Mesendoderm (in vitro differentiated cells): Measurements from ENCODE around the gene SPG7.

ENCODE experiments used
- DNase-seq: peaks from one replicate; pipeline ENCODE4 v3.0.0; 2013
- H2AK5ac ChIP-seq: 2 replicates; pipeline ENCODE4 v1.6.1; 2013; ENCODE audit warnings: low read length, inconsistent platforms
- H2BK120ac ChIP-seq: 2 replicates; pipeline ENCODE4 v1.6.1; 2013; ENCODE audit warnings: low read depth, mild to moderate bottlenecking, low read length, moderate library complexity, mixed read lengths
- H2BK15ac ChIP-seq: replicated peaks from 2 replicates; pipeline ENCODE4 v1.6.1; 2013; ENCODE audit warnings: low read depth, mild to moderate bottlenecking, moderate library complexity
- H2BK5ac ChIP-seq: 2 replicates; pipeline ENCODE4 v1.6.1; 2013; ENCODE audit warnings: low read length, inconsistent platforms
- H3K18ac ChIP-seq: 2 replicates; pipeline ENCODE4 v1.6.1; 2013; ENCODE audit warnings: mild to moderate bottlenecking, low read length, mixed read lengths
- H3K23ac ChIP-seq: one replicate; pipeline ENCODE4 v1.6.1; 2013; ENCODE audit warnings: low read length
- H3K27ac ChIP-seq: 2 replicates; pipeline ENCODE4 v1.5.1; 2013; ENCODE audit warnings: low read depth, mild to moderate bottlenecking, inconsistent platforms, low read length, moderate library complexity
- H3K27me3 ChIP-seq: 2 replicates; pipeline ENCODE4 v1.6.1; 2013; ENCODE audit warnings: low read length, control low read depth, mild to moderate bottlenecking, inconsistent platforms; ENCODE audit not compliant: insufficient read depth, poor library complexity
- H3K36me3 ChIP-seq: 2 replicates; pipeline ENCODE4 v1.6.1; 2013; ENCODE audit warnings: low read length, inconsistent platforms; ENCODE audit not compliant: control insufficient read depth, insufficient read depth
- H3K4ac ChIP-seq: one replicate; pipeline ENCODE4 v1.6.1; 2013; ENCODE audit warnings: low read depth, mild to moderate bottlenecking, low read length, moderate library complexity
- H3K4me1 ChIP-seq: 2 replicates; pipeline ENCODE4 v1.6.1; 2013; ENCODE audit warnings: low read depth, low read length, inconsistent platforms; ENCODE audit not compliant: control insufficient read depth
- H3K4me2 ChIP-seq: 2 replicates; pipeline ENCODE4 v1.6.1; 2013; ENCODE audit warnings: low read length
- H3K4me3 ChIP-seq: 2 replicates; pipeline ENCODE4 v1.5.1; 2013; ENCODE audit warnings: mild to moderate bottlenecking, low read length
- H3K56ac ChIP-seq: one replicate; pipeline ENCODE4 v1.6.1; 2013; ENCODE audit warnings: low read length
- H3K79me1 ChIP-seq: 2 replicates; pipeline ENCODE4 v1.6.1; 2013; ENCODE audit warnings: low read length, inconsistent platforms
- H3K79me2 ChIP-seq: 2 replicates; pipeline ENCODE4 v1.6.1; 2013; ENCODE audit warnings: mild to moderate bottlenecking, low read length; ENCODE audit not compliant: control insufficient read depth, insufficient read depth
- H3K9ac ChIP-seq: 2 replicates; pipeline ENCODE4 v1.6.1; 2013; ENCODE audit warnings: low read length, inconsistent platforms
- H4K5ac ChIP-seq: one replicate; pipeline ENCODE4 v1.6.1; 2013; ENCODE audit warnings: low read length
- H4K8ac ChIP-seq: one replicate; pipeline ENCODE4 v1.6.1; 2013; ENCODE audit warnings: low read depth, mild to moderate bottlenecking, control low read depth, low read length, moderate library complexity
- WGBS: extraction: QIAGEN DNeasy Blood & Tissue Kit; methylation state at CpG from one replicate; pipeline ENCODE4 v1.1.7; 2013; ENCODE audit warnings: low lambda C conversion rate, missing lambda C conversion rate; ENCODE audit not compliant: insufficient coverage; ENCODE audit errors: extremely low coverage; 5-methylcytosine and 5-hydroxymethylcytosine counted together

The SPG7 gene

DNA sequence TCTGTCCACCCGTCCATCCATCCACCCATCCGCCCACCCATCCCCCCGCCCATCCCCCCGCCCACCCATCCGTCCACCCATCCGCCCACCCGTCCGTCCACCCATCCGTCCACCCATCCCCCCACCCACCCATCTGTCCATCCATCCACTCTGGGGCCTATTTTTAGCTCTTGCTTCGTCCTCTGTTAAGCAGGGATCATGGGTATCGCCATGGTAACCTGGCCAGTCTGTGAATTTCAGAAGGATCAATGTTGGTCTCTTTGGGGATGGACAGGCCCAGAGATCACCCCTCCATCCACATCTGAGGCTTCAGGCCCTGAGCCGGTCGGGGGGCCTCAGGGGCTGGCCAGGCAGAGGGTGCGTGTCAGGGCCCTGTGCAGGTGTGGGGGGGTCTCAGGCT lies 90.0 kb downstream of the SPG7 start:
- no peak overlapping the region for H3K4ac ChIP-seq
- peaks cover 3% of the 10 kb centered on the region for H3K4me1 ChIP-seq
- H3K27me3 ChIP-seq = no peaks in the 10 kb centered on the region
- no peak overlapping the region for H2BK120ac ChIP-seq
- H3K79me2 ChIP-seq = no peaks in the 10 kb centered on the region
- H4K8ac ChIP-seq = no peak overlapping the region
- H3K56ac ChIP-seq = no peak overlapping the region
- no peak overlapping the region for H3K23ac ChIP-seq
- no peak overlapping the region for H2AK5ac ChIP-seq
- H3K9ac ChIP-seq = no peak overlapping the region
- H3K36me3 ChIP-seq = no peaks in the 10 kb centered on the region
- H3K4me2 ChIP-seq = no peak overlapping the region
- H3K79me1 ChIP-seq = no peaks in the 10 kb centered on the region
- no peak overlapping the region for H3K4me3 ChIP-seq
- no peak overlapping the region for H2BK5ac ChIP-seq
- DNase-seq = peak; percentile 60
- no peak overlapping the region for H2BK15ac ChIP-seq
- H4K5ac ChIP-seq = no peak overlapping the region
- H3K27ac ChIP-seq = no peak overlapping the region
- no CpG with 5 or more reads among the region's 14 CpGs for WGBS
- H3K18ac ChIP-seq = no peak overlapping the region

DNA sequence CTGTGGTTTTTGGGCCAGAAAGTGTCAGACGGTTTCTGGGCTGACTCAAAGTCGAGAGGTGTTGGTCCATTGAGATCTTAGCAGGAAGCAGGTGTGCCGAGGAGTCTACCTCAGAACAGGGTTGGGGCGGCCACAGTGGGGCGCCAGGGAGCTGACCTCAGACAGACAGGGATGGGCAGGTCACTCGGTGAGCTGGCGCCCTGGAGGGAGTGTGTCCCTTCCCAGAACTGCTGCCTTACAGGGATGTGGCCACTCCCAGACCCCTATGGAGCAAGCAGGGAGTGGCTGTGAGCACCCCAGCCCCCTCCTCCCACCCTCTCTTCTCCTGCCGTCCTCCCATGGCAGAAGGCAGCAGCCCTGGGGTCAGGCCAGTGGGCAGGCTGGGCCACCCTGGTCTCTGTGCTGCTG lies 91.3 kb downstream of the SPG7 start:
- Histone ChIP-seq H2BK15ac (no peak overlapping the region), H2BK120ac (no peak overlapping the region), H3K27me3 (no peaks in the 10 kb centered on the region), H3K4me2 (no peak overlapping the region), H4K5ac (no peak overlapping the region), H3K9ac (no peak overlapping the region), H2BK5ac (no peak overlapping the region), H3K27ac (no peak overlapping the region), H3K79me1 (no peaks in the 10 kb centered on the region), H3K56ac (no peak overlapping the region), H2AK5ac (no peak overlapping the region), H4K8ac (no peak overlapping the region), H3K4me1 (peaks cover 3% of the 10 kb centered on the region), H3K23ac (no peak overlapping the region), H3K4me3 (no peak overlapping the region), H3K36me3 (no peaks in the 10 kb centered on the region), H3K4ac (no peak overlapping the region), H3K79me2 (no peaks in the 10 kb centered on the region), H3K18ac (no peak overlapping the region)
- no CpG with 5 or more reads among the region's 8 CpGs for WGBS
- peak; percentile 79 for DNase-seq

DNA sequence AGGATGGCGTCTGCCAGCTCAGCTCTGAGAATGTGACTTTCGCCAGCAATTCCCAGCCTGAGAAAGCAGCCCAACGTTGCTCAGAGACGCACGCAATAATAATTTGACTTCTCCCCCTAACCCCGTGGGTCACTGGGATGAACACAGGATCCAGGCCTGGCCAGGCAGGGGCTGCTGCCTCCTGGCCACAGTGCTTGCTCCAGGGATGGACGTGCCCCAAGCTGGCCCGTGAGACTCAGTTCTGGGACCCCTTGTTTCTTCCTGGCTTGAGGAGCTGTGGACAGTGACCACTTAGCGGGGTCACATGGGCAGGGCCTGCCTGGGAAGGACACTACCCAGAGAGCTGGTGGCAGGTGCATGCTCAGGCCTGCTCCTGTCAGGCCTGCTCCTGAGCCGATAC lies 91.7 kb downstream of the SPG7 start:
- no peaks in the 10 kb centered on the region for H3K27me3 ChIP-seq
- no peak overlapping the region for H3K9ac ChIP-seq
- WGBS = no CpG with 5 or more reads among the region's 10 CpGs
- H3K36me3 ChIP-seq = no peaks in the 10 kb centered on the region
- no peak overlapping the region for H2BK15ac ChIP-seq
- no peak overlapping the region for H3K23ac ChIP-seq
- H4K5ac ChIP-seq = no peak overlapping the region
- no peak overlapping the region for H3K18ac ChIP-seq
- H2BK120ac ChIP-seq = no peak overlapping the region
- H3K79me1 ChIP-seq = no peaks in the 10 kb centered on the region
- H3K4me1 ChIP-seq = peaks cover 3% of the 10 kb centered on the region
- no peak overlapping the region for H3K27ac ChIP-seq
- H2BK5ac ChIP-seq = no peak overlapping the region
- no peak overlapping the region for H2AK5ac ChIP-seq
- no peak for DNase-seq
- no peaks in the 10 kb centered on the region for H3K79me2 ChIP-seq
- H3K56ac ChIP-seq = no peak overlapping the region
- H3K4me3 ChIP-seq = no peak overlapping the region
- no peak overlapping the region for H4K8ac ChIP-seq
- no peak overlapping the region for H3K4me2 ChIP-seq
- H3K4ac ChIP-seq = no peak overlapping the region

DNA sequence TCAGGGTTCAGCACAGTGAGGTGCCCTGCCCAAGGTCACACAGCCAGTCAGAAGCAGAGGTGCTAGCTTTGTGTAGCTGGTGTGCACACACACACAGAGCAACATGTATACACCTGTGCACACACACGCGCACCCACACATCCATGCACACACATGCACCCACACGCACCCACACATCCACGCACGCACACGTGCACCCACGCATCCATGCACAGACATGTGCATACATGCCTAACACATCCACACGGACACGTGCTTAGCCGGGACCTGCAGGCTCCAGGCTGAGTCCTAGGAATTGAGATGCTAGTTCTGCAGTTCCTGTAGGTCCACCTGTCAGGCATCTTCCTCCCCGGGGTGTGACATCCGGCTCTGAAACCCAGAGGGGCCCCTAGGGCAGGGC lies 92.2 kb downstream of the SPG7 start:
- peaks cover 3% of the 10 kb centered on the region for H3K4me1 ChIP-seq
- H4K5ac ChIP-seq = no peak overlapping the region
- H2AK5ac ChIP-seq = no peak overlapping the region
- H3K4me2 ChIP-seq = no peak overlapping the region
- no peak overlapping the region for H3K56ac ChIP-seq
- no CpG with 5 or more reads among the region's 12 CpGs for WGBS
- H4K8ac ChIP-seq = no peak overlapping the region
- H3K9ac ChIP-seq = no peak overlapping the region
- no peak overlapping the region for H3K23ac ChIP-seq
- H3K79me2 ChIP-seq = no peaks in the 10 kb centered on the region
- H3K4me3 ChIP-seq = no peak overlapping the region
- H2BK15ac ChIP-seq = no peak overlapping the region
- no peak overlapping the region for H2BK120ac ChIP-seq
- H3K27me3 ChIP-seq = no peaks in the 10 kb centered on the region
- H3K4ac ChIP-seq = no peak overlapping the region
- H3K79me1 ChIP-seq = no peaks in the 10 kb centered on the region
- no peak for DNase-seq
- no peak overlapping the region for H3K18ac ChIP-seq
- H3K27ac ChIP-seq = no peak overlapping the region
- H3K36me3 ChIP-seq = no peaks in the 10 kb centered on the region
- H2BK5ac ChIP-seq = no peak overlapping the region

DNA sequence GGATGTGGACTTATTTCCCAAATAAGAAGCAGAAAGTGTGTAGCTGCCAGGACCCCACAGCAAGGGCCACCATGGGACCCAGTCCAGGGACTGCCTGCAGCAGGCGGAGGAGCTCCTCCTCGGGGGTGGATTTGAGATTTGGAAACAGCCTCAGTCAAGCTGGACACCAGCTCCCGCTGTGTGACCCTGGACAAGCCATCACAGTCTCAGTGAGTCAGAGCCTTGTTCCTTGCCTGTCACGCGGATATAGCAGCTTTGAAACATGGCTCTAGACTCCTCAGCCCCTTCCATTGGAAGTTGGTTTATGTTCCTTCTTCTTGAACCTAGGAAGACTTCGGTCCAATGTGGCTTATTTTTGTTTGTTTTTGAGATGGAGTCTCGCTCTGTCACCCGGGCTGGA lies 92.8 kb downstream of the SPG7 start:
- H3K23ac ChIP-seq = no peak overlapping the region
- no peak for DNase-seq
- no peak overlapping the region for H2AK5ac ChIP-seq
- no peak overlapping the region for H3K56ac ChIP-seq
- H3K27ac ChIP-seq = no peak overlapping the region
- no peak overlapping the region for H2BK15ac ChIP-seq
- no peaks in the 10 kb centered on the region for H3K79me2 ChIP-seq
- no peak overlapping the region for H3K4me2 ChIP-seq
- peaks cover 3% of the 10 kb centered on the region for H3K4me1 ChIP-seq
- no peak overlapping the region for H2BK120ac ChIP-seq
- H4K5ac ChIP-seq = no peak overlapping the region
- H3K36me3 ChIP-seq = no peaks in the 10 kb centered on the region
- no peaks in the 10 kb centered on the region for H3K27me3 ChIP-seq
- H3K79me1 ChIP-seq = no peaks in the 10 kb centered on the region
- H2BK5ac ChIP-seq = no peak overlapping the region
- no peak overlapping the region for H3K9ac ChIP-seq
- H3K18ac ChIP-seq = no peak overlapping the region
- no peak overlapping the region for H3K4ac ChIP-seq
- WGBS = no CpG with 5 or more reads among the region's 8 CpGs
- H4K8ac ChIP-seq = no peak overlapping the region
- H3K4me3 ChIP-seq = no peak overlapping the region

DNA sequence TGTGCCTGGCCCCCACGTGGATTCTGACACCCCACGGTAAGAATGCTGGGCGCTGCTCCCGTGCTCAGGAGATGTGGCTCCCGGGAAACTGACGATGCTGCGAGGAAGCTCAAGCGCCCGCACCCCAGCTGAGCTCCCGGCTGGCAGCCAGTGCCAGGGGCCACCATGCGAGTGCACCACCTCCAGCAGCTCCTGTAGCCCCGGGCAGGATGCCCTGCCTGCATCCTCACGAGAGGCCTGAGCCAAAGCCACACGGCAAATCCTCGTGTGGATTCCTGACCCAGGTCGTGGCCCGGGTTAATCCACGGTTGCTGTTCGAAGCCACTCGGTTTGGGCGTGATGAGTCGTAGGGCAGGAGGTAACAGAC lies 93.7 kb downstream of the SPG7 start:
- Histone ChIP-seq H3K27ac (no peak overlapping the region), H3K27me3 (no peaks in the 10 kb centered on the region), H3K79me1 (no peaks in the 10 kb centered on the region)

More for the DNA sequence above, 93.7 kb downstream of the SPG7 start:
- Histone ChIP-seq H3K9ac (no peak overlapping the region), H3K23ac (no peak overlapping the region), H3K79me2 (no peaks in the 10 kb centered on the region), H3K4me1 (peaks cover 3% of the 10 kb centered on the region), H3K4me3 (no peak overlapping the region), H3K56ac (no peak overlapping the region), H2BK120ac (no peak overlapping the region), H3K4ac (no peak overlapping the region), H4K8ac (no peak overlapping the region), H2AK5ac (no peak overlapping the region), H3K4me2 (no peak overlapping the region), H3K18ac (no peak overlapping the region), H3K36me3 (no peaks in the 10 kb centered on the region), H2BK15ac (no peak overlapping the region), H2BK5ac (no peak overlapping the region), H4K5ac (no peak overlapping the region)
- no peak for DNase-seq
- WGBS = no CpG with 5 or more reads among the region's 22 CpGs
